ENCODE measurements around the gene STK4. TPM values are rescaled to one million over a fixed set of nuclear protein-coding genes. Genes with fewer than 3 reads are reported as not detected.

STK4 gene
- total and polyA plus RNA-seq, 2 of the 8 experiments (the other 6 are each of a cell fraction or from before 2014, with no cell fraction given): 12.0 to 34.3 TPM

DNA sequence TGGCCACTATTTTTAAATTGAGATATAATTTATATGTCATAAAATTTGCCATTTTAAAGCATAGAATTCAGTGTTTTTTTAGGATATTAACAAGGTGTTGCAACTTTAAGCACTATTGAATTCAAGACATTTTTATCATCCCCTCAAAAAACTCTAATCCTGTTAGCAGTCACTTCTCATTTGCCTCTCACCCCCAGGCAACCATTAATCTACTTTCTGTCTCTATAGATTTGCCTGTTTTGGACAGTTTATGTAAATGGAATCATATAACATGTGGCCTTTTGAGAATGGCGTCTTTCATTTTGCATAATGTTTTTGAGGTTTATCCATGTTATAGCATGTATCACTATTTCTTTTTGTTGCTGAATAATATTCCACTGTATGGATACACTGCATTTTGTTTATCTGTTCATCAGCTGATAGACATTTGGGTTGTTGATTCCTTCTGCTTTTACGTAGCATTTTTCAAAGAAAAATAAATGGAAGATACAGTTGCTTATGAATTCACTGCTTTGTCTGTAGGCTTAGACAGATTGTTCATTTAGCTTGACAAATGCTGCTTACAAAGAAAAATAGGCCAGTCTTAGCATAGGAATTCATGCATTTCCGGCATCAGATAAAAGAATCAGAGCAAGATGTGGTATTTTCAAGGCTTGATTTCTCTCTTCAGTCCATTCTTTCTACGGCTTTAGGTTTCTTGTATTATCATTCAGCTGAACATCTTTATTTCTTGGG, 52.9 kb downstream of the STK4 start:
- no peak overlapping the region for H3K56ac ChIP-seq (replicated peaks; ENCODE audit: insufficient read length, low read depth, low read length)
- POLR2A ChIA-PET (ENCODE audit: partially characterized antibody): interaction anchor here (0.7 to 1.6 kb wide), 4 partner anchors 10 to 108 kb away, joined by 3 to 5 read pairs (median 3); no protein-coding TSS in a partner anchor
- no peaks in the 10 kb centered on the region for H4K20me1 ChIP-seq (replicated peaks in 1 of 2; ENCODE audit: control insufficient read depth in 1 of 2, insufficient read depth in 2 of 2, low read length in 2 of 2)
- H2BK15ac ChIP-seq (ENCODE audit: low read length): no peak overlapping the region
- no peak for FAIRE-seq
- H3K23me2 ChIP-seq (ENCODE audit: low read depth, low read length): no peaks in the 10 kb centered on the region; the same call in 1 of the 2 replicates
- no peak overlapping the region for H2BK5ac ChIP-seq (ENCODE audit: low read depth, low read length)
- no peak overlapping the region for H2BK12ac ChIP-seq (ENCODE audit: low read depth, low read length)
- H3K9ac ChIP-seq (replicated peaks in 1 of 4; ENCODE audit: extremely low read depth in 1 of 4, low read depth in 3 of 4, low read length in 3 of 4): no peak overlapping the region
- H3K27ac ChIP-seq (ENCODE audit: low read depth, low read length): no peak overlapping the region
- H3K27me3 ChIP-seq (replicated peaks in 1 of 4; ENCODE audit: control insufficient read depth in 3 of 4, extremely low read depth in 1 of 4, insufficient read depth in 3 of 4, low read length in 3 of 4): no peaks in the 10 kb centered on the region
- no peak overlapping the region for H2AK5ac ChIP-seq (ENCODE audit: low read depth, low read length)
- no peak for DNase-seq (ENCODE audit: low read depth in 1 of 2, low spot score in 2 of 2)
- H3K36me3 ChIP-seq (ENCODE audit: control insufficient read depth in 2 of 4, insufficient read depth in 4 of 4, low read length in 3 of 4): no peaks in the 10 kb centered on the region; a peak in 1 of 8 replicates
- H3K79me2 ChIP-seq (ENCODE audit: control insufficient read depth in 1 of 2, insufficient read depth in 2 of 2, low read length in 2 of 2): 0 out of 4 replicates have a peak, but pooled peaks cover 0 to 4% of the 10 kb centered on the region in 2 experiments
- peaks cover 0 to 7% (median 0%) of the 10 kb centered on the region in 4 experiments; a peak in 3 of 7 replicates for H3K4me1 ChIP-seq (replicated peaks in 1 of 4; ENCODE audit: control insufficient read depth in 3 of 4, insufficient read depth in 4 of 4, low read length in 3 of 4)
- no peak overlapping the region for H3K23ac ChIP-seq (ENCODE audit: insufficient read length)
- H4K5ac ChIP-seq (ENCODE audit: insufficient read length, low read depth, low read length): no peak overlapping the region
- no peaks in the 10 kb centered on the region for H3K79me1 ChIP-seq (ENCODE audit: low read depth, low read length)
- H4K91ac ChIP-seq (replicated peaks; ENCODE audit: insufficient read length, low read length): no peak overlapping the region
- H3K4ac ChIP-seq (replicated peaks; ENCODE audit: insufficient read length, low read depth, low read length): no peak overlapping the region
- H2AFZ ChIP-seq (ENCODE audit: low read length): no peak overlapping the region
- no peak overlapping the region for H3K18ac ChIP-seq (ENCODE audit: extremely low read depth, low read length)
- H3K9me3 ChIP-seq (ENCODE audit: insufficient read depth in 2 of 2, low read depth in 1 of 2, low read length in 1 of 2): no peaks in the 10 kb centered on the region
- H2BK120ac ChIP-seq (replicated peaks; ENCODE audit: low read depth, low read length): no peak overlapping the region
- WGBS, 2 experiments (ENCODE audit: extremely low coverage in 1 of 2, insufficient coverage in 1 of 2, insufficient read length in 1 of 2, insufficient replicate concordance in 2 of 2, low coverage in 1 of 2, low lambda C conversion rate in 2 of 2, missing lambda C conversion rate in 1 of 2): 88% methylated on average over 4 of the region's 4 CpGs; no CpG with 5 or more reads in 1 of the 2 experiments
- no peak overlapping the region for H2BK20ac ChIP-seq (ENCODE audit: low read length)
- H3K14ac ChIP-seq (ENCODE audit: insufficient read length): no peak overlapping the region
- CTCF ChIA-PET (ENCODE audit: partially characterized antibody): interaction anchor here (0.8 to 1.7 kb wide), 4 partner anchors 8 to 271 kb away, joined by 3 to 17 read pairs (median 4); no protein-coding TSS in a partner anchor
- H3K4me3 ChIP-seq (ENCODE audit: extremely low read depth in 1 of 4, insufficient read depth in 2 of 4, low read depth in 3 of 4, low read length in 4 of 4): no peak overlapping the region
- H4K8ac ChIP-seq (ENCODE audit: extremely low read depth, insufficient read depth, low read length): no peak overlapping the region
- no peak overlapping the region for H3K4me2 ChIP-seq (ENCODE audit: insufficient read depth in 1 of 2, low read depth in 2 of 2, low read length in 2 of 2)
- TF ChIP-seq EGR1 (IDR thresholded peaks at IDR 0.05; ENCODE audit: borderline replicate concordance, low read depth, low read length): no peak
- TF ChIP-seq SP2 (IDR thresholded peaks at IDR 0.05; ENCODE audit: low read length): no peak
- no peak for TF ChIP-seq CBX8 (IDR thresholded peaks at IDR 0.05; ENCODE audit: borderline replicate concordance, low read depth, low read length)
- no peak for TF ChIP-seq CHD2 (IDR thresholded peaks at IDR 0.05; ENCODE audit: low read length)
- no peak for TF ChIP-seq CTBP2 (IDR thresholded peaks at IDR 0.05; ENCODE audit: borderline replicate concordance, insufficient read depth, insufficient read length, low read length)
- no peak for TF ChIP-seq HDAC2 (IDR thresholded peaks at IDR 0.05; ENCODE audit: borderline replicate concordance in 1 of 2, low read depth in 2 of 2, low read length in 2 of 2)
- TF ChIP-seq USF2 (IDR thresholded peaks at IDR 0.05; ENCODE audit: low read length): no peak
- no peak for TF ChIP-seq FOSL1 (IDR thresholded peaks at IDR 0.05; ENCODE audit: insufficient read depth, low read depth, low read length)

Measured in H1 (cell line).